Measurements from ENCODE around the gene TNFSF4.
"Not testable (repeated sequence)": the region's sequence is repeated elsewhere in the genome, so short reads cannot be mapped to it uniquely, and the experiment has no call there.

Gene TNFSF4

DNA sequence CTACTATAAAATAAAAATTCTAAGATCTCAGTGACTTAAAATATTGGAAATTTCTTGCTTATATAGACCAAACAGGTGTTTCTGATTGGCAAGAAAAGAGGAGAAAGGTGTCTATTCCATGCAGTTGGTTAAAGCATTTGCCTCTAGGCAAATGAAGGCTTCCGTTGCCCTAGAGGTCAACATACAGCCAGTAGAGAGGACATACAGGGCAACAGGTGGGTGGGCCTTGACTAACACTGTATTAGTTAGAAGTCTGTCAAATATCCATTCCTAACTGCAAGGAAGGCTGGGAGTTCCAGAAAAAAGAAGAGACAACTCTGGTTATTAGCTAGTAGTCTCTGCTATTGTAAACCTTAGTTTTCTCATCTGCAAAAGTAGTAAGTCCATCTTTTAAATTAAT is 43.0 kb downstream of the TNFSF4 start:
- DNase-seq (ENCODE audit: low read depth in 2 of 2): no peak

DNA sequence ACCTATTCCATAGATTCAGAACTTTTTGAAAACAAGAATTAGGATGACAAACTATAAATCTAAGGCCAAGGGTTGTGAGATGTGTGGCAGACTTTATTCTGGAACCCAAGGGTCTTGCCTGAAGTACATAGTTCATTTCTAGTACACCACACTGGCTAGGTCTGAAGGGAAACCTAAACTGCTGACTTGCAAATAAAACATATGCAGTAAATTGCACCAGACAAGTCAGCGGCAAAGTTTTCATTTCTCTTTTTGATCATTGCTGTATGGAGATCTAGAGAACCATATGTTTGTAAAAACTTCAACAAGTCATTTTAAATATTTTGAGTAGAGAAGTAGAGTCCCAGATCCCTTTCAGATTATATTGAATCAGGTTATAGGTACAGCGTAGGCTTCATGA is 43.9 kb downstream of the TNFSF4 start:
- no peak for DNase-seq (ENCODE audit: low read depth in 2 of 2)

DNA sequence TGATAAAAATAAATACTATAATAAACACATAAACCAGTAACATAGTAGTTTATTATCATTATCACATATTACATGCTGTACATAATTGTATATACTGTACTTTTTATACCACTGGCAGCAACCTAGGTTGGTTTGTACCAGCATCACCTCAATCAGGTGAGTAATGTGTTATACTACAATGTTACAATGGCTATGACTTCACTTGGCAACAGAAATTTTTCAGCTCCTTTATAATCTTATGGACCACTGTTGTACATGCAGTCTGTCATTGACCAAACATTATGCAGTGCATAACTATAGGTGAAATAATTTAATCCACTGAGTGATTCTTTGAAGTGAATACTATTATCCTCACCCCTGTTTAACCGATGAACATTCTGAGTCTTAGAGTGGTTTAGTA is 44.5 kb downstream of the TNFSF4 start:
- DNase-seq (ENCODE audit: low read depth in 2 of 2): no peak

DNA sequence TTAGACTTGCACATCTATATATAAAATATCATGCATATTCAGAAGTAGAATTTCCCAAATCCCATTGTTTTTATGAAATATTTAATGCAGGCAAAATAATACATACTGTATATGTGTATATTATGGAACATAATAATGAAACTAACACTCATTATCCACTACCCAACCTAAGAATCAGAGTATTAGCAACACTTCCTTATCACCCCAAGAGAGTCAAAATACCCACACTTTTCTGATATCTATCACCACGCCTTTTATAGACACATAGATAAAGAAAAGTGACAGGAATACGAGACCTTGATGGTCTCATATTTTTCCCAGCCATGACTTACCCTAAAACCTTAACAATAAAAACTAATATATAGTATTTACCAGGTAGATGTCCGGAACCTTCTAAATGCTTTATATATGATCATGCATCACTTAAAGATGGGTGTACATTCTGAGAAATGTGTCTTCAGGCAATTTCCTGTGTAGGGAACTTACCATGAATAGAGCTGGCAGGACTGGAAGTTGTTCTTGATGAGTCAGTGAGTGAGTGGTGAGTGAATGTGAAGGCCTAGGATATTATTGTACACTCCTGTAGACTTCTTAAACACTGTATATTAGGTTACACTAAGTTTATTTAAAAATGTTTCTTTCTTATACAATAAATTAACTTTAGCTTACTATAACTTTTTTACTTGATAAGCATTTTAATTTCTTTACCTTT is 45.5 kb downstream of the TNFSF4 start:
- no peak for DNase-seq (ENCODE audit: low read depth in 2 of 2)

DNA sequence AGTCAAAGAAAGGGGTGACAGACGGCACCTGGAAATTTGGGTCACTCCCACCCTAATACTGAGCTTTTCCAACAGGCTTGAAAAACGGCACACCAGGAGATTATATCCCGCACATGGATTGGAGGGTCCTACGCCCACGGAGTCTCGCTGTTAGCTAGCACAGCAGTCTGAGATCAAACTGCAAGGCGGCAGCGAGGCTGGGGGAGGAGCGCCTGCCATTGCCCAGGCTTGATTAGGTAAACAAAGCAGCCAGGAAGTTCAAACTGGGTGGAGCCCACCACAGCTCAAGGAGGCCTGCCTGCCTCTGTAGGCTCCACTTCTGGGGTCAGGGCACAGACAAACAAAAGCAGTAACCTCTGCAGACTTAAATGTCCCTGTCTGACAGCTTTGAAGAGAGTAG is 53.2 kb downstream of the TNFSF4 start:
- not testable (repeated sequence) for DNase-seq (ENCODE audit: low read depth in 2 of 2)

DNA sequence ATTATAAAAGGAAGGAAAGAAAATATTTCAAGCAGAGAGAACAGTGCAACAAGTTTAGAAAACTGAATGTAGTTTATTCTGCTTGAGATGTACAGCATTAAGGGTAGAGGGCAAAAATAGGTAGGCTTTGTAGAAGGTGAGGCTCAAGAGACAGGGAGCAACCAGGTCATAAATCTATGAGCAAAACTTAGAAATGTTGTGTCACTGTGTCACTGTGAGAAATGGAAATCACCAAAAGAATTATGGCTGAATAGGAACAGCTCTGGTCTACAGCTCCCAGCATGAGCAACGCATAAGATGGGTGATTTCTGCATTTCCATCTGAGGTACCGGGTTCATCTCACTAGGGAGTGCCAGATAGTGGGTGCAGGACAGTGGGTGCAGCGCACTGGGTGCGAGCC is 53.6 kb downstream of the TNFSF4 start:
- no peak for DNase-seq (ENCODE audit: low read depth in 2 of 2)

DNA sequence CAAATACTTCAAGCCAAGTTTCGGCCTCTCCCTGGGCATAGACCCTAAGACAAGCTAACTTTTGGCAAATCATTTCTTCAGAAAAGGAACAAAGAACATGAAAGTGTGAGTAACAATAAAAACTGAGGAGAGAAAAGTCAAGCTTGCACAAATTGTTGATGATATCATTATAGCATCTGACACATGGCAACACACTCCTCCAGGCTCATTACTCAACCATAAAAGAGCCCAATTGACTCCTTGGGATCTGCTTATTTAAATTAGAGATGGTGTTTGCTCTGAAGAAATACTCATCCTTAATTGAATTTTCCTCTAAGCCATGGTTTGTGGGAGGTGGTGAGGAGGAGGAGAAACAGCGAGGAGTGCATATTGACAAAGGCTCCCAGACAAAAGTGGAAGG is 54.5 kb downstream of the TNFSF4 start:
- DNase-seq (ENCODE audit: low read depth in 2 of 2): no peak

DNA sequence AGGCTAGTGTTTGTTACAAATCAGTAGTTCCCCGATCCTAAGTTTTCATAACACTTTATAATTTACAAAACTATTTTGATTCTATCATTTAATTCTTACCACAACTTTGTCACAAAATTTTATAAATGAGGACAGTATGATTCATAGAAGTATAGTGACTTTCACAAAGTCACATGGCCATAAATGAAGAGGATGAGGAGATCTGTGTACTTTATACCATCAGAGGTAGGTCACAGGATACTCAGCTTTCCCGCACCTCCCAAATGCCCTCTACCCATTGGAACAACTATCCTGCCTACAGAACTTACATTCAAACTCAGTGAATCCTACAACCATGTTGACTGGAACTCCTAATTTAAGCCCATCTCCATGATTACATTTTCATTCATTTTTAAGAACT is 56.3 kb downstream of the TNFSF4 start:
- DNase-seq (ENCODE audit: low read depth in 2 of 2): no peak

DNA sequence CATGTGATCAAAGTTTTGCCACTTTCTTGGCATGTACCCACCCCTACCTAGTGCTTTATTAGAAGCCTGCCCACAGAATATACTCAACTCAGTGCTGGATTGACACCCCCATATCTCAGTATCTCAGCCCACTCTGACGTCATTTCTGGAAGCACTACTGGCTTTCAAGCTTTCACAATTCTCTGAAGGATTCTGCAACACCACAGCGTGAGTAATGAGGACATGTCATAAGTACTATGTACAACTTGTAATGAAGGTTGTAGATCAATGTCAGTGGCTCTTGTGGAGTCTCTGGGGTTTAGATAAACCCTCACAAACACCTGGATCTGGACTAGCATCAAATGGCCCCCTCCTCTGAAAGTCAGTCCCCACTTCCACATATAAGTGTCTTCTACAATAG is 57.2 kb downstream of the TNFSF4 start:
- no peak for DNase-seq (ENCODE audit: low read depth in 2 of 2)

DNA sequence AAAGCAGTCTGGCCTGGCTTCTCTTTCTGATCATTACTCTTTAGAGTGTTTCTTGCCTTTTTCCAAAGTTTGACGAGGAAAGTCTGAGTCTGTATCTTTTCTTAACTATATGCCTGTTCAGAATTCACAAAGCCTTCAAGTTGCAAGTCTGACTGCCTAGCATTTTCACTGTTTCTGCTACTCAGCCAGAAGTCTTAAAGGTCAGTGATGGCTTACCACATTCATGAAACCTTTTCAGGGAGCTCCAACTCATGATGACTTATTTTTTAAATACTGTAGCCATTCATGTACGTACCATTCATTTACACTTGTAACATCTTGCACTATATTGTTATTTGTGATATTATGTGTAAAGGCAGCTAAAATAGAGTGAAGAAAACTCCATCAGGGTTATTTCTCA is 58.2 kb downstream of the TNFSF4 start:
- no peak for DNase-seq (ENCODE audit: low read depth in 2 of 2)

DNA sequence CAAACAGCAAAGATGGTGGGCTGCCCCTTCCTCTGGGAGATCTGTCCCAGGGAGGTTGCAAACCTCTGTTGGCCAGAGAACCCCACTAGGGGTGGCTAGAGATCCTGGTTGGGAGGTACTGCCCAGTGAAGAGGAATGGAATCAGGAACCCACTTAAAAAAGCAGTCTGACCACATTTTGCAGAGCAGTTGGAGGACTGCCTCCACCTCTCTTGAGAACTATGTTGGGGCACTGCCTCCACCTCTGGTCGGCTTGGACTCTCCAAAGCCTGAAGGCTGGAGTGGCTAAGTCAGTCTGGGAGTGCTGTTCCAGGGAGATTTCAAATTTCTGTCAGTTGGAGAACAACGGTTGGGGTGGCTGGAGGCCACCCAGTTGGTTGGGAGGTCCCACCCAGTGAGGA is 58.6 kb downstream of the TNFSF4 start:
- no peak for DNase-seq (ENCODE audit: low read depth in 2 of 2)

DNA sequence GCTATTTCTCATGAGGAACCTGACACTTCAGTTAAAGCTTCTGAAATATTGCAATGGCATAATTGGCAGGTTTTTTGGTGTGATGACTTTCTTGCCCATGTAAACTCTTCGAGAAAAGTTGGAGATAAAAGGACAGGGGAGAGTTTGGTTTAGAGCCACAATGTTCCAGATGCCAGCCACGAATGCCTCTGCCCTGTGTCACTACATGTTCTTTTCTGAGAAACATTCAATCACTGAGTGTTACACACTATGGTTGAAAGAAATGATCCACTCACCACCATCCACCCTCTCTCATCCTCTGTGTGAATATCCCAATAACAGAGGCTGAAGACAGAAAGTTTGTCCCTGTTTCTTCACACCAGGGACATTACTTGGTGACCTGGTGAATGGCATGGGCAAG is 66.4 kb downstream of the TNFSF4 start:
- DNase-seq (ENCODE audit: low read depth in 2 of 2): no peak

DNA sequence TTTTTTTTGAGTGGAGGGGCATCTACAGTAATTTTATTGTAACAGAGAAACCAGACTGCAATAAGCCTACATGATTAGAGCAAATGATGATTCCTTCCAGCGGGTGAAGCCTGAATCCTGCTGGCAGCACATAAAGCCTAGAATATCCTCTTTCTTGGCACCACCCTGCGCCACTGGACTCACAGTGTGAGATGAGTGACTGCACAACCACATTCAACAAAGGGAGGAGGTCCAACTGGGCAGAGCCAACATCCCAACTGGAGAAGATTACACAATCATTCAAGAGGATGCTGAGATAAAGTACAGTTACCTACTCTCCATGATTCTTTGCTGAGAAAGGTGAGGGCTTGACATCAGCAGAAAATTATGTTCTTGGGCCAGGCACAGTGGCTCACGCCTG is 67.4 kb downstream of the TNFSF4 start:
- DNase-seq (ENCODE audit: low read depth in 2 of 2): no peak

DNA sequence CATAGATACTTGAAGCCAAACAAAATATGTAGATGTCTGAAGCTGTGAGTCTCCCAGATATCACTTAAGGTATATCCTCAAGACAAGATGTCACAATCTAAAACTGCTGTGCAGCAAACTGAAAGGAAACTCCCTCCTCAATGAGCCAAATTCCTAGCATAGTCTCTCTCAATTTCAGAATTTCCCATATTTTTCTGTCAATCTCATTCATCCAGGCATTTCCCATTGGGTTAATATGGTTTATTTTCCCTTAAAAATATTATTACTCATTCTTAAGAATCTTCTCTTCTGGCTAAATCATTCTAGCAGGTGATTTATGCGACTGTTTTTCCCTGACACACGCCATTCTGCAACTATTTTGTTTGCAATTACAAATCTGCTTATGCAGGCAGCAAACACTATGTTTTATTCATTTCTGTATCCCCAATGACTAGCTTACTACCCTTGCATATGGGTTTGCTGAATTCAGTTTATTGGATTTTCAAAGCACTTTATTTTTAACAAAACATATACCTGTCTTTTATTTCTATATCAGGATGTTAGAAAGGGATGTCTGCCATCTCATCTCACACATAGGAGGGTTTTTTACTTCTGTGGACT is 69.9 kb downstream of the TNFSF4 start:
- DNase-seq (ENCODE audit: low read depth in 2 of 2): no peak

DNA sequence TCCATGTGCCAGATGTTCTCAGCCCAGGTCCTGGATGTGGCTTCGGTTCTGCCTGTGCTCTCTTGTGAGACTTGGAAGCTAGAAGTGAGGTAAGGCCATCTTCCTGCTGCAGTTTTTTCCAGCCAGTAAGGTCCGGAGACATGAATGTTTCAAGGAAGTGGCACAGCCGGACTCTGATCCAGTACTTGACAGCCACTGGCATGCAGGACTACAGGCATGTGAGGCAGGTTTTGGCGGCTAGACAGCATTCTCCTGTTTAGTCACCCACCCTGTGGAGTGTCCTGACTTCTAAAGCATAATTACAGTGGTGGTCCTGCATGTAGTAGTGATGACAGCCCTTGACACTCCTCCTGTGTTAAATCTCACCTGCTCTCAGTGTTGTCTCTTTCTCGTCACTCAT is 72.3 kb downstream of the TNFSF4 start:
- no peak for DNase-seq (ENCODE audit: low read depth in 2 of 2)

DNA sequence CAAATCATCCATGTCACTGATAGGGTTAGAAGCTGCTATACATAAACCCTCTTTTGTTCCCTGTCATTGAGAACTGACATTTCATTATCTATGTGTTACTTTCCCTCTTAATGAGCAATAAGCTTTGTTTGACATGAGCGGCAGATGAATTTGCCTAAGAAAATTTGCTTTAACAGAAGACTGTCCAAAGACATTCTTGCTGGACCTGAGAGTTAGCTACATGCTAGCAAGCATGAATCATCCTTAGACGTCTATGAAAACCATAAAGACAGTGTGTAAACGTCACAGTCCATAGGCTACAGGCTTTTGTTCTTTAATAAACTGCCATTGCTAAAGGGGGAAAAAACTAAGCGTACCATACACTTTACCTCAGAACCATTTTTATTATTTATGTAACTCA is 73.1 kb downstream of the TNFSF4 start:
- DNase-seq (ENCODE audit: low read depth in 2 of 2): no peak

Data from stimulated activated CD4-positive, alpha-beta T cell treated with anti-CD3 and anti-CD28 coated beads, Interleukin-1b, Interleukin-23, amount 100 ng/mL, for 4 hours (primary cell).